PC-9 (cell line): ENCODE results near the gene AMMECR1. TPM values are rescaled to one million over a fixed set of nuclear protein-coding genes. Genes with fewer than 3 reads are reported as not detected.

Experiments
- BruUV-seq: library from RNA; stranded (reverse); fragments of 400-500 nt; replicated peaks from 2 replicates; lab custom pipeline; 2021; lab: Mats Ljungman, UMichigan
- CTCF ChIA-PET: fragments of 300-600 bp; sonication (Branson Sonifier 250); formaldehyde crosslinking; loops from one replicate; lab custom pipeline; 2022; ENCODE audit warnings: antibody characterized with exemption; lab: Charles Lee
- POLR2A ChIA-PET: fragments of 300-600 bp; sonication (Branson Sonifier 250); formaldehyde crosslinking; loops from one replicate; lab custom pipeline; 2022; ENCODE audit warnings: antibody characterized with exemption; ENCODE audit not compliant: unreplicated experiment; lab: Charles Lee
- DNase-seq, 2 experiments: peaks; one replicate each; pipeline versions ENCODE4 v3.0.0 to v3.0.0-alpha.2; 2015 to 2022; ENCODE audit warnings: mixed read lengths in 1 of 2
- H2AFZ ChIP-seq: fragments of 200-600 bp; sonication (generic); 2 replicates; pipeline ENCODE4 v1.8.1; 2017; ENCODE audit warnings: antibody characterized with exemption
- H3F3A ChIP-seq: fragments of 200-600 bp; sonication (generic); 2 replicates; pipeline ENCODE4 v1.8.1; 2017; ENCODE audit warnings: antibody characterized with exemption, mild to moderate bottlenecking, low read depth; ENCODE audit not compliant: insufficient read depth
- H3K27ac ChIP-seq: fragments of 200-600 bp; sonication (generic); 2 replicates; pipeline ENCODE4 v1.6.1; 2016; ENCODE audit warnings: mixed run types
- H3K27me3 ChIP-seq: fragments of 200-600 bp; sonication (generic); 2 replicates; pipeline ENCODE4 v1.6.1; 2016; ENCODE audit warnings: low read depth, mixed run types; ENCODE audit not compliant: insufficient read depth
- H3K36me3 ChIP-seq: fragments of 200-600 bp; sonication (generic); 2 replicates; pipeline ENCODE4 v1.6.1; 2016; ENCODE audit warnings: low read depth, mixed run types
- H3K4me1 ChIP-seq: fragments of 200-600 bp; sonication (generic); replicated peaks from 2 replicates; pipeline ENCODE4 v1.6.1; 2016; ENCODE audit warnings: mixed run types; ENCODE audit not compliant: insufficient read depth
- H3K4me2 ChIP-seq: fragments of 200-600 bp; sonication (generic); 2 replicates; pipeline ENCODE4 v1.6.1; 2017; ENCODE audit warnings: mixed run types
- H3K4me3 ChIP-seq: fragments of 200-600 bp; sonication (generic); 2 replicates; pipeline ENCODE4 v1.6.1; 2016; ENCODE audit warnings: mixed run types
- H3K79me2 ChIP-seq: fragments of 200-600 bp; sonication (generic); 2 replicates; pipeline ENCODE4 v1.6.1; 2017; ENCODE audit warnings: low read depth, mixed run types
- H3K9me2 ChIP-seq: fragments of 200-600 bp; sonication (generic); 2 replicates; pipeline ENCODE4 v1.8.1; 2017; ENCODE audit warnings: mild to moderate bottlenecking; ENCODE audit not compliant: insufficient read depth
- H3K9me3 ChIP-seq: fragments of 200-600 bp; sonication (generic); 2 replicates; pipeline ENCODE4 v1.8.1; 2016; ENCODE audit warnings: low read depth; ENCODE audit not compliant: insufficient read depth
- H4K20me1 ChIP-seq: fragments of 200-600 bp; sonication (generic); 2 replicates; pipeline ENCODE4 v1.8.1; 2017; ENCODE audit not compliant: insufficient read depth
- CTCF ChIP-seq: fragments of 200-600 bp; sonication (generic); conservative IDR thresholded peaks from 2 replicates; pipeline ENCODE4 v1.6.1; 2017; ENCODE audit warnings: mixed run types, antibody characterized with exemption, mild to moderate bottlenecking, moderate library complexity
- EZH2 ChIP-seq: fragments of 200-600 bp; sonication (generic); IDR thresholded peaks from 2 replicates; pipeline ENCODE4 v1.8.0; 2017; ENCODE audit warnings: antibody characterized with exemption, low read depth
- intact Hi-C: fragments of 100-400 bp; cut with micrococcal nuclease; formaldehyde crosslinking; loops from one replicate; pipeline ENCODE4 v1.10.0; 2022; ENCODE audit not compliant: unreplicated experiment
- total RNA-seq: library from RNA; stranded (reverse); gene quantifications from 2 replicates; pipeline ENCODE4 v1.2.3, GENCODE V29; 2021

AMMECR1 gene
- total RNA-seq, 1 experiment from 2014 or later: 35.4 TPM

- no peaks in the 10 kb centered on the region; the same call in 1 of the 2 replicates for H3K9me3 ChIP-seq
- CTCF ChIA-PET: interaction anchor here (1.0 to 1.4 kb wide), 3 partner anchors 48 to 246 kb away, joined by 4 to 8 read pairs (median 5); no protein-coding TSS in a partner anchor
These were observed 155.0 kb downstream of the AMMECR1 start for GRCh38 chrX:110162867-110163266.

GRCh38 chrX:110162131-110162530 is 155.8 kb downstream of the AMMECR1 start:
- Histone ChIP-seq H3K4me3 (no peak overlapping the region), H3K9me3 (no peaks in the 10 kb centered on the region; the same call in 1 of the 2 replicates), H3K36me3 (0 out of 2 replicates have a peak, but pooled peaks cover 4% of the 10 kb centered on the region), H3K27ac (peak overlapping the region; percentile 75), H3K79me2 (peaks cover 23% of the 10 kb centered on the region), H3F3A (peaks cover 28% of the 10 kb centered on the region), H3K27me3 (no peaks in the 10 kb centered on the region), H3K4me1 (peaks cover 38% of the 10 kb centered on the region), H4K20me1 (no peaks in the 10 kb centered on the region), H3K9me2 (no peaks in the 10 kb centered on the region), H3K4me2 (peak overlapping the region; percentile 67), H2AFZ (no peak overlapping the region)
- POLR2A ChIA-PET: no interaction called here
- DNase-seq: no peak
- CTCF ChIA-PET: interaction anchor here (2.4 kb wide), 1 partner anchor 250 kb away, joined by 12 read pairs; no protein-coding TSS in a partner anchor
- no TSS peak for BruUV-seq
- intact Hi-C loops: loop anchor here (5.0 kb wide), 1 partner anchor 685 kb away; no protein-coding TSS in a partner anchor
- no peak for TF ChIP-seq EZH2
- TF ChIP-seq CTCF: no peak

More at GRCh38 chrX:110162867-110163266, 155.0 kb downstream of the AMMECR1 start:
- no peak overlapping the region; the same call in 1 of the 2 replicates for H3K4me3 ChIP-seq
- H3K4me1 ChIP-seq: peaks cover 44% of the 10 kb centered on the region
- H3F3A ChIP-seq: peaks cover 28% of the 10 kb centered on the region
- POLR2A ChIA-PET: no interaction called here
- H3K79me2 ChIP-seq: peaks cover 23% of the 10 kb centered on the region
- DNase-seq: peak; percentile 50 to 88
- intact Hi-C loops: loop anchor here (5.0 kb wide), 1 partner anchor 684 kb away; no protein-coding TSS in a partner anchor
- peak overlapping the region; percentile 67 for H3K4me2 ChIP-seq
- no peak overlapping the region for H2AFZ ChIP-seq
- 0 out of 2 replicates have a peak, but pooled peaks cover 4% of the 10 kb centered on the region for H3K36me3 ChIP-seq
- H3K9me2 ChIP-seq: no peaks in the 10 kb centered on the region
- H3K27me3 ChIP-seq: no peaks in the 10 kb centered on the region
- no TSS peak for BruUV-seq
- no peaks in the 10 kb centered on the region for H4K20me1 ChIP-seq
- TF ChIP-seq EZH2 (no peak), CTCF (no peak)
- peak overlapping the region; percentile 75 for H3K27ac ChIP-seq

- H3K79me2 ChIP-seq: peaks cover 23% of the 10 kb centered on the region
- POLR2A ChIA-PET: interaction anchor here (0.6 kb wide), 3 partner anchors 157 to 263 kb away, joined by 3 to 7 read pairs (median 3); partner anchors contain the start of gene AMMECR1
- no peak overlapping the region for H3K4me3 ChIP-seq
- peak overlapping the region; percentile 34 for H3K4me2 ChIP-seq
- peak overlapping the region; percentile 75 for H3K27ac ChIP-seq
- CTCF ChIA-PET: interaction anchor here (1.0 to 2.4 kb wide), 6 partner anchors 235 to 269 kb away, joined by 3 to 12 read pairs (median 6); no protein-coding TSS in a partner anchor
- no peaks in the 10 kb centered on the region for H4K20me1 ChIP-seq
- no peak for TF ChIP-seq CTCF
- TF ChIP-seq EZH2: no peak
- H3K4me1 ChIP-seq: peaks cover 38% of the 10 kb centered on the region
- H3F3A ChIP-seq: peaks cover 28% of the 10 kb centered on the region
- H3K36me3 ChIP-seq: peaks cover 9% of the 10 kb centered on the region; the same call in 1 of the 2 replicates
- H2AFZ ChIP-seq: no peak overlapping the region
- no TSS peak for BruUV-seq
- no peak for DNase-seq
- H3K27me3 ChIP-seq: no peaks in the 10 kb centered on the region
- intact Hi-C loops: loop anchor here (5.0 kb wide), 1 partner anchor 686 kb away; no protein-coding TSS in a partner anchor
- H3K9me2 ChIP-seq: no peaks in the 10 kb centered on the region
- H3K9me3 ChIP-seq: no peaks in the 10 kb centered on the region; the same call in 1 of the 2 replicates
These were observed 156.6 kb downstream of the AMMECR1 start for GRCh38 chrX:110161361-110161686.
